ENCODE data around the gene CST9.
"Not testable (repeated sequence)": the region's sequence is repeated elsewhere in the genome, so short reads cannot be mapped to it uniquely, and the experiment has no call there.

DNA sequence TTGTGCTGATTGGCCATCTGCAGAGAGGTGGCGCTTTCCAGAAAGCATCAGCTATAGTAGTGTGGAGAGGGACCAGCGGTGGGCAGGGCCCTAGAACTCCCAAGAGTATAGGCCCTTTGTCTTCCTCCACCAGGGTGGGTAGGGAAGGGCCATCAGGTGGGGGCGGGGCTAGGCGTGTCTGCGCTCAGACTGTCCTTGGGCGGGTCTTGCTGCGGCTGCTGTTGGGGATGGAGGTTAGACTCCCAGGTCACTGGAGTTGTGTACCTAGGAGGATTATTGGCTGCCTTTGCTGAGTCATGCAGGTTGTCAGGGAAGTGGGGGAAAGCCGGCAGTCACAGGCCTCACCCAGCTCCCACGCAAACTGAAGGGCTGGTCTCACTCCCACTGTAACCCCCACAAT lies 23.9 kb downstream of the CST9 start:
- TF ChIP-seq, protein P1, sequence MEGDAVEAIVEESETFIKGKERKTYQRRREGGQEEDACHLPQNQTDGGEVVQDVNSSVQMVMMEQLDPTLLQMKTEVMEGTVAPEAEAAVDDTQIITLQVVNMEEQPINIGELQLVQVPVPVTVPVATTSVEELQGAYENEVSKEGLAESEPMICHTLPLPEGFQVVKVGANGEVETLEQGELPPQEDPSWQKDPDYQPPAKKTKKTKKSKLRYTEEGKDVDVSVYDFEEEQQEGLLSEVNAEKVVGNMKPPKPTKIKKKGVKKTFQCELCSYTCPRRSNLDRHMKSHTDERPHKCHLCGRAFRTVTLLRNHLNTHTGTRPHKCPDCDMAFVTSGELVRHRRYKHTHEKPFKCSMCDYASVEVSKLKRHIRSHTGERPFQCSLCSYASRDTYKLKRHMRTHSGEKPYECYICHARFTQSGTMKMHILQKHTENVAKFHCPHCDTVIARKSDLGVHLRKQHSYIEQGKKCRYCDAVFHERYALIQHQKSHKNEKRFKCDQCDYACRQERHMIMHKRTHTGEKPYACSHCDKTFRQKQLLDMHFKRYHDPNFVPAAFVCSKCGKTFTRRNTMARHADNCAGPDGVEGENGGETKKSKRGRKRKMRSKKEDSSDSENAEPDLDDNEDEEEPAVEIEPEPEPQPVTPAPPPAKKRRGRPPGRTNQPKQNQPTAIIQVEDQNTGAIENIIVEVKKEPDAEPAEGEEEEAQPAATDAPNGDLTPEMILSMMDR (IDR thresholded peaks at IDR 0.05 in 4 of 5, conservative IDR thresholded peaks at IDR 0.05 in 1 of 5), result not testable (repeated sequence)
- not testable (repeated sequence) for TF ChIP-seq POLR2A (IDR thresholded peaks at IDR 0.05)

Measured in gastrocnemius medialis (tissue), 4 donors.